ENCODE results near the gene MYBPC1. TPM values are rescaled to one million over a fixed set of nuclear protein-coding genes. Genes with fewer than 3 reads are reported as not detected.

Gene MYBPC1
- total RNA-seq, 2 experiments from 2014 or later, result not detected

- H3K27ac Mint-ChIP-seq, result no peak overlapping the region
- no peaks in the 10 kb centered on the region for H3K27me3 Mint-ChIP-seq
- ATAC-seq (ENCODE audit: poor library complexity) (no peak), DNase-seq (no peak)
- no peak for TF ChIP-seq CTCF (IDR thresholded peaks at IDR 0.05)
- no peak overlapping the region for H3K27ac ChIP-seq (ENCODE audit: low read depth in 1 of 2, low read length in 2 of 2)
- H3K9me3 Mint-ChIP-seq, result no peaks in the 10 kb centered on the region
- no peak overlapping the region for H3K4me3 ChIP-seq (ENCODE audit: low read length)
- intact Hi-C loops (cut with DNase I, micrococcal nuclease), result no loop called here
- no peak overlapping the region for H3K4me3 Mint-ChIP-seq
- peaks cover 7% of the 10 kb centered on the region for H3K4me1 ChIP-seq (ENCODE audit: insufficient read depth, low read length)
- H3K36me3 Mint-ChIP-seq (ENCODE audit: low read depth), result no peaks in the 10 kb centered on the region
- peaks cover 2% of the 10 kb centered on the region for H3K36me3 ChIP-seq (ENCODE audit: insufficient read depth, low read length)
- POLR2A ChIA-PET, result no interaction called here
- H3K9me3 ChIP-seq (ENCODE audit: control insufficient read depth in 1 of 2, insufficient read depth in 1 of 2, low read length in 2 of 2), result no peaks in the 10 kb centered on the region
- H3K4me1 Mint-ChIP-seq (ENCODE audit: low read depth), result peaks cover 12% of the 10 kb centered on the region
- CTCF ChIA-PET, result no interaction called here
- no peaks in the 10 kb centered on the region for H3K27me3 ChIP-seq (ENCODE audit: control insufficient read depth in 1 of 2, insufficient read depth in 2 of 2, low read length in 2 of 2)
Measured at GRCh38 chr12:101707131-101707782, 112.5 kb downstream of the MYBPC1 start.

- no peaks in the 10 kb centered on the region for H3K27me3 Mint-ChIP-seq
- intact Hi-C loops (cut with DNase I, micrococcal nuclease), result no loop called here
- H3K4me3 ChIP-seq (ENCODE audit: low read length), result no peak overlapping the region
Measured at GRCh38 chr12:101710288-101710687, 115.5 kb downstream of the MYBPC1 start.

GRCh38 chr12:101713059-101713682, 118.4 kb downstream of the MYBPC1 start:
- Histone ChIP-seq H3K9me3 (ENCODE audit: control insufficient read depth in 1 of 2, insufficient read depth in 1 of 2, low read length in 2 of 2) (no peaks in the 10 kb centered on the region), H3K4me3 (ENCODE audit: low read length) (no peak overlapping the region), H3K4me1 (ENCODE audit: insufficient read depth, low read length) (peaks cover 7% of the 10 kb centered on the region), H3K27ac (ENCODE audit: low read depth in 1 of 2, low read length in 2 of 2) (no peak overlapping the region), H3K27me3 (ENCODE audit: control insufficient read depth in 1 of 2, insufficient read depth in 2 of 2, low read length in 2 of 2) (no peaks in the 10 kb centered on the region), H3K36me3 (ENCODE audit: insufficient read depth, low read length) (peaks cover 2% of the 10 kb centered on the region)
- H3K36me3 Mint-ChIP-seq (ENCODE audit: low read depth), result peaks cover 5% of the 10 kb centered on the region
- H3K27ac Mint-ChIP-seq, result no peak overlapping the region
- DNase-seq (no peak), ATAC-seq (ENCODE audit: poor library complexity) (no peak)
- H3K27me3 Mint-ChIP-seq, result no peaks in the 10 kb centered on the region
- intact Hi-C loops (cut with DNase I, micrococcal nuclease), result no loop called here
- no peaks in the 10 kb centered on the region for H3K9me3 Mint-ChIP-seq
- no peak overlapping the region for H3K4me3 Mint-ChIP-seq
- peaks cover 10% of the 10 kb centered on the region for H3K4me1 Mint-ChIP-seq (ENCODE audit: low read depth)
- ChIA-PET CTCF (interaction anchor here (1.3 kb wide), 1 partner anchor 20 kb away, joined by 3 read pairs; no protein-coding TSS in a partner anchor), POLR2A (interaction anchor here (1.1 kb wide), 1 partner anchor 15 kb away, joined by 4 read pairs; no protein-coding TSS in a partner anchor)
- no peak for TF ChIP-seq CTCF (IDR thresholded peaks at IDR 0.05)

More at GRCh38 chr12:101710288-101710687, 115.5 kb downstream of the MYBPC1 start:
- ATAC-seq (ENCODE audit: poor library complexity) (no peak), DNase-seq (no peak)
- H3K4me3 Mint-ChIP-seq, result no peak overlapping the region
- POLR2A ChIA-PET, result no interaction called here
- no peaks in the 10 kb centered on the region for H3K9me3 ChIP-seq (ENCODE audit: control insufficient read depth in 1 of 2, insufficient read depth in 1 of 2, low read length in 2 of 2)
- peaks cover 10% of the 10 kb centered on the region for H3K4me1 Mint-ChIP-seq (ENCODE audit: low read depth)
- CTCF ChIA-PET, result no interaction called here
- H3K27ac Mint-ChIP-seq, result no peak overlapping the region
- H3K27ac ChIP-seq (ENCODE audit: low read depth in 1 of 2, low read length in 2 of 2), result no peak overlapping the region
- TF ChIP-seq CTCF (IDR thresholded peaks at IDR 0.05), result no peak
- H3K27me3 ChIP-seq (ENCODE audit: control insufficient read depth in 1 of 2, insufficient read depth in 2 of 2, low read length in 2 of 2), result no peaks in the 10 kb centered on the region
- H3K36me3 Mint-ChIP-seq (ENCODE audit: low read depth), result no peaks in the 10 kb centered on the region
- H3K36me3 ChIP-seq (ENCODE audit: insufficient read depth, low read length), result peaks cover 2% of the 10 kb centered on the region
- no peaks in the 10 kb centered on the region for H3K9me3 Mint-ChIP-seq
- H3K4me1 ChIP-seq (ENCODE audit: insufficient read depth, low read length), result peaks cover 7% of the 10 kb centered on the region

All from CD4-positive, alpha-beta T cell (primary cell).